ENCODE data around the gene SLC22A3. TPM values are rescaled to one million over a fixed set of nuclear protein-coding genes. Genes with fewer than 3 reads are reported as not detected.
A peak's percentile ranks its signal among the peaks of the same experiment; 100 is the strongest.

SLC22A3 gene
- total and polyA plus RNA-seq, 2 of the 13 experiments (the other 11 are each of a cell fraction or from before 2014, with no cell fraction given): 12.0 to 31.5 TPM

- DNase-seq (ENCODE audit: low spot score) (no peak), FAIRE-seq (no peak), ATAC-seq (no peak)
- Histone ChIP-seq H3K9me3 (ENCODE audit: low read length) (no peaks in the 10 kb centered on the region), H3K79me2 (ENCODE audit: insufficient read depth, low read length) (no peaks in the 10 kb centered on the region), H3K27ac (ENCODE audit: extremely low read length, insufficient read depth, low read length) (no peak overlapping the region), H3K4me2 (ENCODE audit: low read depth, low read length) (no peak overlapping the region), H3K36me3 (replicated peaks in 1 of 2; ENCODE audit: control insufficient read depth in 1 of 2, insufficient read depth in 2 of 2, low read length in 2 of 2) (peaks cover 0 to 8% of the 10 kb centered on the region in 2 experiments; a peak in 3 of 5 replicates), H4K20me1 (ENCODE audit: insufficient read depth, low read length) (no peaks in the 10 kb centered on the region), H3K4me1 (ENCODE audit: insufficient read depth, low read length) (no peaks in the 10 kb centered on the region), H2AFZ (ENCODE audit: low read length) (no peak overlapping the region), H3K27me3 (ENCODE audit: control insufficient read depth in 1 of 2, insufficient read depth in 2 of 2, low read length in 2 of 2) (no peaks in the 10 kb centered on the region), H3K9ac (ENCODE audit: insufficient read depth, low read depth, low read length) (no peak overlapping the region), H3K4me3 (replicated peaks in 1 of 3; ENCODE audit: insufficient read depth in 1 of 3, low read depth in 2 of 3, low read length in 3 of 3) (no peak overlapping the region)
- intact Hi-C loops (cut with micrococcal nuclease; ENCODE audit: unreplicated experiment): no loop called here
- CTCF ChIA-PET (ENCODE audit: low intra/inter-chr PET ratio, low total read pairs): no interaction called here
- POLR2A ChIA-PET: no interaction called here
- TF ChIP-seq CEBPZ (IDR thresholded peaks at IDR 0.05; ENCODE audit: low read length): no peak
- peak; percentile 99 to 100 for TF ChIP-seq MAFK (conservative IDR thresholded peaks at IDR 0.05 in 1 of 2, IDR thresholded peaks at IDR 0.05 in 1 of 2; ENCODE audit: low read length in 2 of 2)
- no peak for TF ChIP-seq HNF4G (IDR thresholded peaks at IDR 0.05; ENCODE audit: borderline replicate concordance, low read depth, low read length)
- TF ChIP-seq HNF4G (CRISPR knock-in tag; IDR thresholded peaks at IDR 0.05; ENCODE audit: borderline replicate concordance, low read depth): no peak
- TF ChIP-seq MAFF (IDR thresholded peaks at IDR 0.05; ENCODE audit: low read depth, low read length): peak; percentile 100
- no peak for TF ChIP-seq HDAC2 (CRISPR knock-in tag; IDR thresholded peaks at IDR 0.05)
- in situ Hi-C loops (cut with HindIII; ENCODE audit: extremely low pct_ligation_motif_present, low pct_unique_long_range_greater_than_20kb): no loop called here
- WGBS (ENCODE audit: low lambda C conversion rate): 83% methylated on average over 5 of the region's 5 CpGs
- BruUV-seq (replicated peaks): no TSS peak
Measured at GRCh38 chr6:160437154-160437553, 89.0 kb downstream of the SLC22A3 start.

Data from HepG2 (cell line).